Measurements from ENCODE around the gene RMDN2. TPM values are rescaled to one million over a fixed set of nuclear protein-coding genes. Genes with fewer than 3 reads are reported as not detected.

Gene RMDN2
- total and polyA plus RNA-seq, 9 of the 15 experiments (the other 6 are each of a cell fraction or from before 2014, with no cell fraction given), result 1.5 to 4.3 (median 2.3) TPM

- Histone ChIP-seq H3K4me2 (ENCODE audit: insufficient read depth, low read length) (no peak overlapping the region), H3K9me1 (ENCODE audit: control insufficient read depth, insufficient read depth, low read length) (no peaks in the 10 kb centered on the region), H3K9ac (ENCODE audit: insufficient read depth in 1 of 2, low read depth in 2 of 2, low read length in 2 of 2) (no peak overlapping the region), H3K4me3 (no peak overlapping the region), H3K79me2 (ENCODE audit: control insufficient read depth, insufficient read depth, low read length) (no peaks in the 10 kb centered on the region), H3K36me3 (ENCODE audit: control insufficient read depth, insufficient read depth, low read length) (no peaks in the 10 kb centered on the region), H2AFZ (ENCODE audit: low read depth, low read length) (no peak overlapping the region), H3K27me3 (ENCODE audit: control insufficient read depth in 2 of 2, insufficient read depth in 2 of 2, low read length in 2 of 2) (peaks cover 0 to 9% of the 10 kb centered on the region in 2 experiments; a peak in 2 of 5 replicates), H3K27ac (ENCODE audit: extremely low read depth, low read depth, low read length) (no peak overlapping the region), H4K20me1 (replicated peaks; ENCODE audit: control insufficient read depth, insufficient read depth, low read length) (0 out of 2 replicates have a peak, but pooled peaks cover 3% of the 10 kb centered on the region), H3K4me1 (replicated peaks in 1 of 2; ENCODE audit: control insufficient read depth in 2 of 2, insufficient read depth in 2 of 2, low read length in 2 of 2) (no peaks in the 10 kb centered on the region), H3K9me3 (replicated peaks; ENCODE audit: control insufficient read depth, insufficient read depth, low read depth, low read length) (no peaks in the 10 kb centered on the region)
- ChIA-PET POLR2A (interaction anchor here (0.6 kb wide), 1 partner anchor 11 kb away, joined by 3 read pairs; no protein-coding TSS in a partner anchor), CTCF (ENCODE audit: low intra/inter-chr PET ratio) (interaction anchor here (0.7 to 2.0 kb wide), 2 partner anchors 93 to 496 kb away, joined by 3 to 14 read pairs; no protein-coding TSS in a partner anchor)
- intact Hi-C loops (cut with micrococcal nuclease) (loop anchor here (1.0 to 2.0 kb wide), 2 partner anchors 383 to 496 kb away; no protein-coding TSS in a partner anchor), in situ Hi-C loops (cut with MboI) (loop anchor here (25.0 kb wide), 1 partner anchor 1105 kb away; no protein-coding TSS in a partner anchor)
- 0% methylated on average over 5 of the region's 5 CpGs for WGBS (ENCODE audit: insufficient coverage, low coverage, missing lambda C conversion rate)
- BruUV-seq (replicated peaks), result no TSS peak
- no peak for ATAC-seq
- no peak for FAIRE-seq
- DNase-seq (ENCODE audit: extremely low read depth in 1 of 4, low spot score in 3 of 4), result no peak
- TF ChIP-seq DMBX1 (CRISPR knock-in tag; IDR thresholded peaks at IDR 0.05; ENCODE audit: borderline replicate concordance) (no peak), RBM25 (IDR thresholded peaks at IDR 0.05; ENCODE audit: low read depth, low read length, severe bottlenecking) (peak; percentile 67)
Measured at GRCh38 chr2:37891846-37892435, 33.1 kb upstream of the RMDN2 start.

GRCh38 chr2:37892436-37893114, 32.5 kb upstream of the RMDN2 start:
- ATAC-seq (no peak), DNase-seq (ENCODE audit: extremely low read depth in 1 of 4, low spot score in 3 of 4) (no peak), FAIRE-seq (no peak)
- Histone ChIP-seq H3K27me3 (ENCODE audit: control insufficient read depth in 2 of 2, insufficient read depth in 2 of 2, low read length in 2 of 2) (peaks cover 0 to 9% of the 10 kb centered on the region in 2 experiments; a peak in 2 of 5 replicates), H3K27ac (ENCODE audit: extremely low read depth, low read depth, low read length) (no peak overlapping the region), H3K9me3 (replicated peaks; ENCODE audit: control insufficient read depth, insufficient read depth, low read depth, low read length) (no peaks in the 10 kb centered on the region), H2AFZ (ENCODE audit: low read depth, low read length) (no peak overlapping the region), H3K36me3 (ENCODE audit: control insufficient read depth, insufficient read depth, low read length) (no peaks in the 10 kb centered on the region), H3K4me1 (replicated peaks in 1 of 2; ENCODE audit: control insufficient read depth in 2 of 2, insufficient read depth in 2 of 2, low read length in 2 of 2) (no peaks in the 10 kb centered on the region), H3K9me1 (ENCODE audit: control insufficient read depth, insufficient read depth, low read length) (no peaks in the 10 kb centered on the region), H3K79me2 (ENCODE audit: control insufficient read depth, insufficient read depth, low read length) (no peaks in the 10 kb centered on the region), H3K4me2 (ENCODE audit: insufficient read depth, low read length) (no peak overlapping the region), H3K4me3 (no peak overlapping the region), H4K20me1 (replicated peaks; ENCODE audit: control insufficient read depth, insufficient read depth, low read length) (0 out of 2 replicates have a peak, but pooled peaks cover 3% of the 10 kb centered on the region), H3K9ac (ENCODE audit: insufficient read depth in 1 of 2, low read depth in 2 of 2, low read length in 2 of 2) (no peak overlapping the region)
- intact Hi-C loops (cut with micrococcal nuclease), result no loop called here
- in situ Hi-C loops (cut with MboI), result loop anchor here (25.0 kb wide), 1 partner anchor 1105 kb away; no protein-coding TSS in a partner anchor
- peak; percentile 68 for TF ChIP-seq PKNOX1 (IDR thresholded peaks at IDR 0.05)
- TF ChIP-seq ZC3H8 (IDR thresholded peaks at IDR 0.05), result no peak
- TF ChIP-seq MLLT1 (IDR thresholded peaks at IDR 0.05), result no peak
- TF ChIP-seq CBX1 (IDR thresholded peaks at IDR 0.05; ENCODE audit: low read depth), result no peak
- no TSS peak for BruUV-seq (replicated peaks)
- ChIA-PET CTCF (ENCODE audit: low intra/inter-chr PET ratio) (no interaction called here), POLR2A (no interaction called here)
- 0% methylated on average over 7 of the region's 7 CpGs for WGBS (ENCODE audit: insufficient coverage, low coverage, missing lambda C conversion rate)

All from K562 (cell line).